ELF-1 (cell line): ENCODE results near the gene IL17C.
A peak's percentile ranks its signal among the peaks of the same experiment; 100 is the strongest.

ENCODE experiments used
- DNase-seq: peaks from one replicate; pipeline ENCODE4 v3.0.0-alpha.2; 2016; ENCODE audit warnings: low read depth, low spot score

The IL17C gene

GRCh38 chr16:88627531-88628411 lies 10.6 kb upstream of the IL17C start:
- no peak for DNase-seq

GRCh38 chr16:88628512-88628974 lies 9.8 kb upstream of the IL17C start:
- peak; percentile 88 for DNase-seq

- DNase-seq = no peak
Observed at GRCh38 chr16:88629835-88630234, 8.5 kb upstream of the IL17C start.

GRCh38 chr16:88630433-88630832 lies 7.9 kb upstream of the IL17C start:
- DNase-seq = no peak

GRCh38 chr16:88630941-88631340 lies 7.4 kb upstream of the IL17C start:
- no peak for DNase-seq

GRCh38 chr16:88631384-88631783 lies 7.0 kb upstream of the IL17C start:
- DNase-seq = no peak

GRCh38 chr16:88631920-88632586 lies 6.3 kb upstream of the IL17C start:
- DNase-seq = no peak

- no peak for DNase-seq
Observed at GRCh38 chr16:88632587-88632930, 5.8 kb upstream of the IL17C start.

- peak; percentile 77 for DNase-seq
Observed at GRCh38 chr16:88633684-88634140, 4.7 kb upstream of the IL17C start.

- peak; percentile 90 for DNase-seq
Observed at GRCh38 chr16:88634141-88634993, 4.0 kb upstream of the IL17C start.

- no peak for DNase-seq
Observed at GRCh38 chr16:88634994-88635670, 3.2 kb upstream of the IL17C start.

- no peak for DNase-seq
Observed at GRCh38 chr16:88635671-88636319, 2.6 kb upstream of the IL17C start.

GRCh38 chr16:88636488-88637265 lies 1.7 kb upstream of the IL17C start:
- no peak for DNase-seq

GRCh38 chr16:88639231-88640038 lies 1.1 kb downstream of the IL17C start:
- peak; percentile 70 for DNase-seq

- no peak for DNase-seq
Observed at GRCh38 chr16:88640039-88640495, 1.7 kb downstream of the IL17C start.

GRCh38 chr16:88640498-88641247 lies 2.3 kb downstream of the IL17C start:
- no peak for DNase-seq

- no peak for DNase-seq
Observed at GRCh38 chr16:88642881-88643643, 4.7 kb downstream of the IL17C start.

GRCh38 chr16:88643644-88643932 lies 5.2 kb downstream of the IL17C start:
- DNase-seq = no peak
